HG02759 (cell line): ENCODE measurements around the gene COL5A1.
"Not testable (repeated sequence)": the region's sequence is repeated elsewhere in the genome, so short reads cannot be mapped to it uniquely, and the experiment has no call there.

Experiments used
- ATAC-seq: cut with Tn5 transposase; IDR thresholded peaks from one replicate; pipeline ENCODE4 v1.9.1; 2021; ENCODE audit warnings: mild to moderate bottlenecking, moderate library complexity; ENCODE audit not compliant: unreplicated experiment

COL5A1 gene

GRCh38 chr9:134653259-134654009, 11.8 kb downstream of the COL5A1 start:
- no peak for ATAC-seq

GRCh38 chr9:134655101-134655500, 13.5 kb downstream of the COL5A1 start:
- no peak for ATAC-seq

GRCh38 chr9:134655586-134656333, 14.2 kb downstream of the COL5A1 start:
- ATAC-seq: no peak

- ATAC-seq: no peak
Observed at GRCh38 chr9:134656334-134657006, 14.9 kb downstream of the COL5A1 start.

- ATAC-seq: no peak
Observed at GRCh38 chr9:134657666-134658377, 16.2 kb downstream of the COL5A1 start.

- no peak for ATAC-seq
Observed at GRCh38 chr9:134658378-134658955, 16.9 kb downstream of the COL5A1 start.

GRCh38 chr9:134659688-134660131, 18.1 kb downstream of the COL5A1 start:
- ATAC-seq: no peak

- no peak for ATAC-seq
Observed at GRCh38 chr9:134660407-134660806, 18.8 kb downstream of the COL5A1 start.

- ATAC-seq: no peak
Observed at GRCh38 chr9:134661299-134661698, 19.7 kb downstream of the COL5A1 start.

- ATAC-seq: no peak
Observed at GRCh38 chr9:134661791-134662142, 20.2 kb downstream of the COL5A1 start.

- no peak for ATAC-seq
Observed at GRCh38 chr9:134662143-134662876, 20.7 kb downstream of the COL5A1 start.

GRCh38 chr9:134663084-134663483, 21.5 kb downstream of the COL5A1 start:
- no peak for ATAC-seq

GRCh38 chr9:134663753-134664415, 22.3 kb downstream of the COL5A1 start:
- ATAC-seq: no peak

GRCh38 chr9:134664446-134664845, 22.8 kb downstream of the COL5A1 start:
- no peak for ATAC-seq

- no peak for ATAC-seq
Observed at GRCh38 chr9:134666208-134666607, 24.6 kb downstream of the COL5A1 start.

GRCh38 chr9:134666831-134667230, 25.2 kb downstream of the COL5A1 start:
- ATAC-seq: no peak

- not testable (repeated sequence) for ATAC-seq
Observed at GRCh38 chr9:134668977-134669376, 27.4 kb downstream of the COL5A1 start.

- no peak for ATAC-seq
Observed at GRCh38 chr9:134669399-134669955, 27.9 kb downstream of the COL5A1 start.

- ATAC-seq: no peak
Observed at GRCh38 chr9:134670042-134670525, 28.5 kb downstream of the COL5A1 start.
